SW 1271 (cell line): ENCODE results near the gene LPIN2.
"Not testable (repeated sequence)": the region's sequence is repeated elsewhere in the genome, so short reads cannot be mapped to it uniquely, and the experiment has no call there.

ENCODE experiments used
- DNase-seq, 2 experiments: peaks; one replicate each; lab custom pipeline; 2025; lab: John Stamatoyannopoulos, UW

LPIN2 gene

GRCh38 chr18:3044931-3045698, 32.2 kb upstream of the LPIN2 start:
- DNase-seq: no peak

GRCh38 chr18:3042379-3042778, 29.4 kb upstream of the LPIN2 start:
- DNase-seq: no peak

GRCh38 chr18:3041843-3042242, 28.9 kb upstream of the LPIN2 start:
- no peak for DNase-seq

GRCh38 chr18:3040881-3041280, 27.9 kb upstream of the LPIN2 start:
- no peak for DNase-seq

- no peak for DNase-seq
Measured at GRCh38 chr18:3040173-3040572, 27.2 kb upstream of the LPIN2 start.

- peak; percentile 40 to 76 for DNase-seq
Measured at GRCh38 chr18:3037423-3037915, 24.5 kb upstream of the LPIN2 start.

- no peak for DNase-seq
Measured at GRCh38 chr18:3036108-3036507, 23.2 kb upstream of the LPIN2 start.

GRCh38 chr18:3035635-3036034, 22.7 kb upstream of the LPIN2 start:
- no peak for DNase-seq

- no peak for DNase-seq
Measured at GRCh38 chr18:3032721-3033120, 19.8 kb upstream of the LPIN2 start.

- no peak for DNase-seq
Measured at GRCh38 chr18:3029215-3029952, 16.4 kb upstream of the LPIN2 start.

GRCh38 chr18:3028115-3028514, 15.2 kb upstream of the LPIN2 start:
- not testable (repeated sequence) for DNase-seq

- no peak for DNase-seq
Measured at GRCh38 chr18:3027370-3027891, 14.5 kb upstream of the LPIN2 start.

GRCh38 chr18:3025544-3025943, 12.6 kb upstream of the LPIN2 start:
- DNase-seq: no peak

GRCh38 chr18:3023603-3024002, 10.7 kb upstream of the LPIN2 start:
- DNase-seq: not testable (repeated sequence)

GRCh38 chr18:3016585-3017297, 3.8 kb upstream of the LPIN2 start:
- DNase-seq: no peak

- DNase-seq: no peak
Measured at GRCh38 chr18:3015851-3016250, 2.9 kb upstream of the LPIN2 start.

- DNase-seq: peak; percentile 74
Measured at GRCh38 chr18:3015204-3015592, 2.3 kb upstream of the LPIN2 start.

GRCh38 chr18:3014503-3015203, 1.7 kb upstream of the LPIN2 start:
- DNase-seq: no peak

- DNase-seq: no peak
Measured at GRCh38 chr18:3012136-3013023, 564 bp downstream of the LPIN2 start.

- DNase-seq: no peak
Measured at GRCh38 chr18:3010086-3010485, 2.9 kb downstream of the LPIN2 start.

- no peak for DNase-seq
Measured at GRCh38 chr18:3008541-3008940, 4.4 kb downstream of the LPIN2 start.
